WERI-Rb-1 (cell line): ENCODE data around the gene SLC1A7.

ENCODE experiments used
- DNase-seq: peaks from one replicate; pipeline ENCODE4 v3.0.0-alpha.2; 2020
- H3K27ac ChIP-seq: fragments of 250-450 bp; sonication (Bioruptor Pico); 2 replicates; pipeline ENCODE4 v1.5.1; 2020; ENCODE audit warnings: mild to moderate bottlenecking, moderate library complexity
- H3K27me3 ChIP-seq: fragments of 250-450 bp; sonication (Bioruptor Pico); 2 replicates; pipeline ENCODE4 v1.5.1; 2021; ENCODE audit warnings: mild to moderate bottlenecking, low read depth, moderate library complexity; ENCODE audit not compliant: insufficient read depth, severe bottlenecking
- H3K36me3 ChIP-seq: fragments of 250-450 bp; sonication (Bioruptor Pico); 2 replicates; pipeline ENCODE4 v1.5.1; 2020; ENCODE audit warnings: mild to moderate bottlenecking, moderate library complexity
- H3K4me3 ChIP-seq: 2 replicates; pipeline ENCODE4 v1.5.1; 2011; ENCODE audit warnings: low read depth, mild to moderate bottlenecking, control low read depth, low read length
- H3K9me3 ChIP-seq: fragments of 250-450 bp; sonication (Bioruptor Pico); 2 replicates; pipeline ENCODE4 v1.5.1; 2021; ENCODE audit warnings: mild to moderate bottlenecking, moderate library complexity; ENCODE audit not compliant: severe bottlenecking
- TF ChIP-seq, protein P1 (sequence below): IDR thresholded peaks from 2 replicates; pipeline ENCODE4 v1.5.1; 2011; ENCODE audit warnings: low read depth, mild to moderate bottlenecking, control low read depth, inconsistent platforms, low read length

The SLC1A7 gene

DNA sequence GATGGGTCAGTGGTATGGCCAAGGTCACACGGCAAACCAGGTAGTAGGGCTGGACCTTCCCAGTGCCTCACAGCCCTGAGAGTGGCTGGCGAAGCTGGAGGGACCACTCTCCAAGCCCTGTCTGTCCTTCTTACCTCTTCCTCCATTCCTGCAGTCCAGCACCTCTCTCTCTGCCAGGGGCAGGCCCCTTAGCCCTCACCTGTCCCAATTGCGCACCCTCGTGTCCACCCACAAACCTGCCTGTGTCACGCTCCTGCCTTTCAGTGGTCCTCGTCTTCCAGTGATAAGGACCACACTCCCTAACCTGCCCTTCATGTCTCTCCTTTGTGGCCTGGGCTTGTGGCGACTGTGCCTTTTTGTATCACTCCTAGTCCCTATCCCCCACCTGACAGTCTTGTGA is 77.0 kb downstream of the SLC1A7 start:
- Histone ChIP-seq H3K36me3 (no peaks in the 10 kb centered on the region), H3K9me3 (no peaks in the 10 kb centered on the region), H3K27me3 (no peaks in the 10 kb centered on the region), H3K4me3 (no peak overlapping the region), H3K27ac (no peak overlapping the region)
- no peak for DNase-seq
- TF ChIP-seq, protein P1, sequence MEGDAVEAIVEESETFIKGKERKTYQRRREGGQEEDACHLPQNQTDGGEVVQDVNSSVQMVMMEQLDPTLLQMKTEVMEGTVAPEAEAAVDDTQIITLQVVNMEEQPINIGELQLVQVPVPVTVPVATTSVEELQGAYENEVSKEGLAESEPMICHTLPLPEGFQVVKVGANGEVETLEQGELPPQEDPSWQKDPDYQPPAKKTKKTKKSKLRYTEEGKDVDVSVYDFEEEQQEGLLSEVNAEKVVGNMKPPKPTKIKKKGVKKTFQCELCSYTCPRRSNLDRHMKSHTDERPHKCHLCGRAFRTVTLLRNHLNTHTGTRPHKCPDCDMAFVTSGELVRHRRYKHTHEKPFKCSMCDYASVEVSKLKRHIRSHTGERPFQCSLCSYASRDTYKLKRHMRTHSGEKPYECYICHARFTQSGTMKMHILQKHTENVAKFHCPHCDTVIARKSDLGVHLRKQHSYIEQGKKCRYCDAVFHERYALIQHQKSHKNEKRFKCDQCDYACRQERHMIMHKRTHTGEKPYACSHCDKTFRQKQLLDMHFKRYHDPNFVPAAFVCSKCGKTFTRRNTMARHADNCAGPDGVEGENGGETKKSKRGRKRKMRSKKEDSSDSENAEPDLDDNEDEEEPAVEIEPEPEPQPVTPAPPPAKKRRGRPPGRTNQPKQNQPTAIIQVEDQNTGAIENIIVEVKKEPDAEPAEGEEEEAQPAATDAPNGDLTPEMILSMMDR, result no peak

DNA sequence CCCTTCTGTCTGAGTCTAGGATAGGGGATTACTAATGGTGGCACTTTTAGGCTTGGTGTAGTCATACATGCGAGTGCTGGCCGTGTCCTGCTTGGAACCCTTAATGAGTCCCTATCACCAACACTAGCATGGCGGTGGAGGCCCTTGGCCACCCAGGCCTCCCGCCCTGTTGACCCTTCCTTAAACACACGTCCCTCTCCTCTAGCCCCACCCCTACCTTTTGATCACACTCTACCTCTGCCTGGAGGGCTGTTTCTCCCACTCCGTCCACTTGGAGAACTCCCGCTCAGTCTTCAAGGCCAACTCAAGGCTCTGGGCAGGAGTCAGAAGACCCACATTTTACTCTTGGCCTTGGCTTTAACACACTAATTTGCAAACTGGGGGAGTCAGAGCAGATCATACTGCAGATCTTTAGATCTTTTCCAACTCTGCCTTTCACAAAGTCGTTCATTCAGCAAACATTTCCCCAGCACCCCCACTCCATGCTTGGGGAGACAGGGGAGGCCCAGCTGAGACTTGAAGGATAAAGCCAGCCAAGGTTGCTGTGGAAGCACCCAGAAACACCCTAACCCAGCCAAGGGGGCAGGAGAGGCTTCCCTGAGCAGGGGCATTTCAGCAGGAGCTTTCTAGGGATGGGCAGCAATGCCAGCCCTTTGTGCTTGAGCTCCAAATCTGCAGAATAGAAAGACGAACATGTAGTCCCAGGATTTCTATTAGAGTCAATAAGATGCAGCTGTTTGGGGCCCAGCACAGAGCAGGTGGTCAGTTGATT is 78.5 kb downstream of the SLC1A7 start:
- no peak overlapping the region for H3K4me3 ChIP-seq
- TF ChIP-seq, protein P1, result no peak
- H3K36me3 ChIP-seq, result no peaks in the 10 kb centered on the region
- no peaks in the 10 kb centered on the region for H3K9me3 ChIP-seq
- no peak overlapping the region for H3K27ac ChIP-seq
- H3K27me3 ChIP-seq, result no peaks in the 10 kb centered on the region
- DNase-seq, result no peak

DNA sequence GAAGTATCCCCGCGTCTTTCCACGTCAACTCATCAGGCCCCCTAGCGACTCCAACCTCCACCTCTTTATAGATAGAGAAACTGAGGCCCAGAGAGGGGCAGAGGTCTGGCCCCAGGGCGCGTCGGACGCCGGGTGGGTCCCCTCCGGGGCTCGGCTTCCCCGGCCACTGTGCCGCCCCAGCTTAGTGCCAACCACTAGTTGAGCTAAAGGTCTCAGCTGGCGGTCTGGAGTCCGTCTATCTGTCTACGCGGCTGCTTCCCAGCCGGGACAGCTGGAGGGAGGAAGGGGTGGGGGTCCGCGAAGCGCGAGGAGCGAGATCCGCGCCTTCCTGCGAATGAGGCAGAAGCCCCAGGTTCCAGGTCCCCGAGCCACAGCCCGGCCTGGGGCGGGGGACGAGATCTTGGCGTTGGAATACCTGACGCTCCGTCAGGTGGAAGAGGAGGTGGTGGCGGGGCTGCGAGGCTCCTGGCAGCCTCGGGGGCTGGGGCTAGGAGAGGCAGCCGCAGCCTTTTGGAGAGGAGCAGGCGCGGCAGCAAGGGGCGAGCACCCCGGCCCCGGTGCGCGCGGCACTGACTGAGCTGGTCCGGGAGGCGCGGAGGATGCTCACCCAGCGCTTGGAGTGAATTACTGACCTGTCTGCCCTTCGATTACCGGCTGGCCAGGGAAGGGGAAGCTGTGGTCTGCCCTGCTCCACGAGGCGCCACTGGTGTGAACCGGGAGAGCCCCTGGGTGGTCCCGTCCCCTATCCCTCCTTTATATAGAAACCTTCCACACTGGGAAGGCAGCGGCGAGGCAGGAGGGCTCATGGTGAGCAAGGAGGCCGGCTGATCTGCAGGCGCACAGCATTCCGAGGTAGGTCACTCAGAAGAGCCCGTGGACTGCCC is 79.5 kb downstream of the SLC1A7 start:
- no peak overlapping the region for H3K4me3 ChIP-seq
- TF ChIP-seq, protein P1, result no peak
- no peak for DNase-seq

DNA sequence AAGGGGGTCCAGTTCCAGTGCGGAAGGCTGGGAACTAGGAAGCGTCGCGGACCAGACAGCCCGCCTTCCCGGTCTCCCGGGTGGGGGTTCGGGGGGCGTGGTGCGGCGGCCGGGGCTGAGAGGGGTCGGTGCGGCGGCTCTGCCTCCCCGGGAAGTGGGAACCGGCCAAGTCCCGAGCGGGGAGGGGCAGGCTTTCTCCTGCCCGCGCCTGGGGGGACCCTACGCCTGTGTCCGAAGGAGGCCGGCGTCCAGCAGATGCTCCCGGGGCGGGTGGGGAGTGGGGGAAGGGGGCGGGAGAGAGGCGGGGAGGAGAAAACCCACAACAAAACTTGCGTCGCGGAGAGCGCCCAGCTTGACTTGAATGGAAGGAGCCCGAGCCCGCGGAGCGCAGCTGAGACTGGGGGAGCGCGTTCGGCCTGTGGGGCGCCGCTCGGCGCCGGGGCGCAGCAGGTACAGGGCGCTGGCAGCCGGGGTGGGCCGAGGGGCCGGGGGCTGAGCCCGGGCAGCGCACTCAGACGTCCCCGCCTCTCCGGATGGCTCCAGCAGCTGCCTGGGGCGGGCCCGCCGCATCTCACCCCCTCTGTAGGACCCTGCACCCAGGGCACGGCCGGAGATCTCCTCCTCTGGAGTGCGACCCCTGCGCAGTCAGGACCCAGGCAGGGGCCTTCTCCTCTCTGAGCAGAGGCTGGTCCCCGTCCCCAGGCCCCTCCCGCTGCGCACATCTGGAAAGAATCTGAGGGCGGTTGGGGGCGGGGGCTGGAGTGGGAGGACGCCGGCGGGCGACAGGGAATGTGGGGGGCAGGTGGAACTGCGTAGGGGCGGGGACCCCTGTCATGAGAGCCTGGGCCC is 80.4 kb downstream of the SLC1A7 start, which contains the start of gene PODN:
Gene PODN, plus strand, starts transcription at position 355 of the 849 bp plus-strand sequence. CDS start 7,643 bp downstream, outside the sequence.
- no peaks in the 10 kb centered on the region for H3K27me3 ChIP-seq
- no peak within 1 kb of the TSS for H3K4me3 ChIP-seq
- no peaks in the 10 kb centered on the region for H3K36me3 ChIP-seq
- TF ChIP-seq, protein P1, result no peak
- H3K27ac ChIP-seq, result no peak within 1 kb of the TSS
- no peak for DNase-seq
- H3K9me3 ChIP-seq, result no peaks in the 10 kb centered on the region

More for the DNA sequence above, 79.5 kb downstream of the SLC1A7 start:
- Histone ChIP-seq H3K27ac (no peak overlapping the region), H3K9me3 (no peaks in the 10 kb centered on the region), H3K36me3 (no peaks in the 10 kb centered on the region), H3K27me3 (no peaks in the 10 kb centered on the region)

DNA sequence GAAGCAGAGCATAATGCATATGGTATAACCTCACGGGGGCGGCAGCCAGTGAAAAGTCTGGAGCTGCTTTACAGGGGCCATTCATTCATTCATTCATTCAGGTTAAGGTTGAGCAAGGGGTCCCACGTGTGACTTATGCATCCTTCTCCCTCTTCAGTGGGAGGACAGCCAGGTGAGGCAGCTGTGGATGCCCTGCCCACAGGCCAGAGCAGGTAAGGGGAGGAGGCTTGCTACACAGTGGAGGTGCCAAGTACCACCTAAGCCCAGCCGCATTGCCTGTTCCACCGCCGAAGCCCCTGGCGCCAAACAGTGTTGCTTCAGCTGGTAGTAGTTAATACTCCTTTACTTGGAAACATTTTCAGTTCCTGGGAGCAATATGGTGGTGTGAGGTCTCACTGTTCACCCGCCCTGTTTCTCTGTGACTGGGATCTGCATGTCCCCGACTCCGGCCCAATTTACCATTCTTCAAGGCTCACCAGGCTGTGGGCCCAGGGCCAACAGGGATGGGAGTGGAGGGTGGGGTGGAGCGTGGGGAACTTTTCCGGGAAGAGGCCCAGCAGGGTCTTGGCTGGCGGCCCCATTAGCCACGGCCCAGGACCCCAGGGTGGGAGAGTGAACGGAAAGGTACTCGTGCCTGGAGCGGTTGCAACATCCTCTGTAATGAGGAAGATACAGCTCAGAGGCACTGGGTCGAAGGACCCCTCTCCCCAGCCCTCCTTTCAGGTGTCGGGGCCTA is 81.1 kb downstream of the SLC1A7 start:
- TF ChIP-seq, protein P1, result no peak
- Histone ChIP-seq H3K36me3 (no peaks in the 10 kb centered on the region), H3K4me3 (no peak overlapping the region), H3K27ac (no peak overlapping the region), H3K27me3 (no peaks in the 10 kb centered on the region), H3K9me3 (no peaks in the 10 kb centered on the region)
- DNase-seq, result no peak
